T1000 (cell line): ENCODE results near the gene HOXD10.

Source experiments
- DNase-seq: peaks from one replicate; lab custom pipeline; 2025; ENCODE audit warnings: mixed read lengths; lab: John Stamatoyannopoulos, UW

The HOXD10 gene

DNA sequence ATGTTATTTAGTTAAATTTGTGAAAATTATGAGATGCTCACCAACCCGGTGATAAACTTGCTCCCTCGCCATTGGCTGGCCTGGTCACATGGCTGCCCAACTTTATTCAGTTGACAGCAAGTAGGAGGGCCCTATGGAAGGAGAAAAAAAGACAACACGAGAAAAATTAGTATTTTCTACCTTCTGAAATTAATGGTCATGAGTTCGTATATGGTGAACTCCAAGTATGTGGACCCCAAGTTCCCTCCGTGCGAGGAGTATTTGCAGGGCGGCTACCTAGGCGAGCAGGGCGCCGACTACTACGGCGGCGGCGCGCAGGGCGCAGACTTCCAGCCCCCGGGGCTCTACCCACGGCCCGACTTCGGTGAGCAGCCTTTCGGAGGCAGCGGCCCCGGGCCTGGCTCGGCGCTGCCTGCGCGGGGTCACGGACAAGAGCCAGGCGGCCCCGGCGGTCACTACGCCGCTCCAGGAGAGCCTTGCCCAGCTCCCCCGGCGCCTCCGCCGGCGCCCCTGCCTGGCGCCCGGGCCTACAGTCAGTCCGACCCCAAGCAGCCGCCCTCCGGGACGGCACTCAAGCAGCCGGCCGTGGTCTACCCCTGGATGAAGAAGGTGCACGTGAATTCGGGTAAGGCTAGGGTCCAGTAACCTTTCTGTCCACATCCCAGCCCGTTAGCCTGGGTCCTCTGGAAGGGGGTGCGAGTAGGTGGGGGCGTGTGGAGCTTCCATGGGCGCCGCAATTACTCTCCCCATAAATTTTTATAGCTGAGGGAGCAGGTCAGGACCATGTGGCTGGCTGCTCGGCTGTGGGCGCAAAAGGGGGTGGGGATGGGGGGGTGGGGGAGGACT, 35.1 kb downstream of the HOXD10 start, which contains the start of gene HOXD4:
TSS of gene HOXD4 (plus strand) at position 109 of the 846 bp plus-strand sequence. CDS start at position 193, 84 bp downstream.
- no peak for DNase-seq

DNA sequence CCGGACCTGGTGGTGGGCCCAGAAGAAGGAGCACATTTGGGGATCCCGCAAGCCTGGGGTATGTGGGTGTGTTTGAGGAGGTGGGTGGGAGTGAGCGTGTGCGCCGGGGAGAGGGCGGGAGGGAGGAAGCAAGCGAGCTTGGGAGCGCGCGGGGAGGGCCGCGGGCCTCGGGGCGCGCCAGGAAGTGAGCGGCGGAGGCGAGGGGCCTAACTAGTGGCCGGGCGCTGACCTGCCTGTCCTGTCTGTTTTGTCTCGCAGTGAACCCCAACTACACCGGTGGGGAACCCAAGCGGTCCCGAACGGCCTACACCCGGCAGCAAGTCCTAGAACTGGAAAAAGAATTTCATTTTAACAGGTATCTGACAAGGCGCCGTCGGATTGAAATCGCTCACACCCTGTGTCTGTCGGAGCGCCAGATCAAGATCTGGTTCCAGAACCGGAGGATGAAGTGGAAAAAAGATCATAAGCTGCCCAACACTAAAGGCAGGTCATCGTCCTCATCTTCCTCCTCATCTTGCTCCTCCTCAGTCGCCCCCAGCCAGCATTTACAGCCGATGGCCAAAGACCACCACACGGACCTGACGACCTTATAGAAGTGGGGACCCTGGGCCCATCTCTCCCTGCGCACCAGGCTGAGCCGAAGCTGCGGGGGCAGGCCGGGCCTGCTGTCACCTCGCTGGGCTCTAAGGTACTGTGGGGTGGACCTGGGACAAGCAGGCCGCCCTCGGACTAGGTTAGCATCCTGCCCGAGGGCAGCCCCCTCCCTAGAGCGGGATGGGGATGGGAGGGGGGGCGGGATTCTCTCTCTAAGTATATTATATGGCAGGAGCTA, 36.0 kb downstream of the HOXD10 start:
- no peak for DNase-seq

DNA sequence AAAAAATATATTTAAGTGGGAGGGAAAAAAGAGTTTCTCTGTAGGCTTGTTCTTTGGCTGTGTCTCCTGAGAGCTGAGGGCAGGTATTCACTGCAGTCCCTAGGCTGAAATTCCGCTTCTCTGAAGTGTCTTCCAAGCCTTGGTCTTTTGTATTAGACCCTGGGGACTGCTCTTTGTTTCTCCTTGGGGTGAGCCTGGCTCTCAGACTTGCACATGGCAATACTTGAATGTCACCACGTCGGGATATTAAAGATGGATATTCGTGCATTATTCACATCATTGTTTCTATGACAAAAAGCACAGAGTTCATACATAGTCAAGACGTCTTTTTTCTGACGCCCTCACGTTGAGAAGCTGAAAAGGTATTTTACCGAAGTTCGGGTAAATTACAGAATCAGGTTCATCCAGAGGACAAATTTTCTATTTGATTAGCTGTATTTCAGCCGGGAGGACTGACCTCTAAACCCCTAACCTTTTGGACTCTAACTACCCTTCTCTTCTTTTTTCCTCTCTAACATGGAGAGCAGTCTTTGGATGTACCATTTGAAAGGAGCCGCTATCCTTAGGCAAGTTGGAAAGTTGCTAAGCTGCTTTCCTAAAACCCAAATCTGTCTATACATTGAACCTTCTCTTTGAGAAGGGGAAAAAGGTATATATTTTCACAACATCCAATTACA, 38.1 kb downstream of the HOXD10 start:
- no peak for DNase-seq

DNA sequence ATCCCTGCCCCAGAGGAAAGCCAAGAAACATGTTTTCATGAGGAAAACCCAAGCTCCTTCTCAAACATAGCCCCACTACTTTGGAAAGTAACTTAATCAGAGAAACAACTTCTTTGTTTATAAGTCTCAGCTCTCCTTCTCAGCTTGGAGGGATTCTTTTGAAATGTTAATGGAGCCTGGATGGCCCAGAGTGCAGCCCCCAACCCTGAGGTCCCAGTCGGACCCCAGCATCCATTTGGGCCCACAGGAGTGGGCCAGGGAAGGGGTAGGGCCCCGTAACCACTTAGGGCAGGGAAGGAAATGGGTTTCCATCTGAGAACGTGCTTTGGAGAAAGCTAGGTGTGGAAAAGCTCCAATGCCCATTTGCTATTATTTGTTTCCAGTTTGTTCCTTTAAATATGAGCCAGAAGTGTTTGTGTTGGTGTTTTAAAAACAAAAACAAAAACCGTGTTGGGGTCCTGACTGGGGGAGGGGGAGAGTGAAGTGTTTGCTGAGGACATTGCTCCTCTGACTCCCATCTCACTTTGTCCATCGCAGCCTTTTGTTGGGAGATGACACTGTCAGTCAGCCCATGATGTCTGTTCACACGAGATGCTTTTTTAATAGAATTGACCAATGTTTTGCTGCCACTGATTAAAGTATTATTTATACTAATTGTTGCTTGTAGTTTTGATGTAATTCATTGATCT, 38.9 kb downstream of the HOXD10 start:
- no peak for DNase-seq

DNA sequence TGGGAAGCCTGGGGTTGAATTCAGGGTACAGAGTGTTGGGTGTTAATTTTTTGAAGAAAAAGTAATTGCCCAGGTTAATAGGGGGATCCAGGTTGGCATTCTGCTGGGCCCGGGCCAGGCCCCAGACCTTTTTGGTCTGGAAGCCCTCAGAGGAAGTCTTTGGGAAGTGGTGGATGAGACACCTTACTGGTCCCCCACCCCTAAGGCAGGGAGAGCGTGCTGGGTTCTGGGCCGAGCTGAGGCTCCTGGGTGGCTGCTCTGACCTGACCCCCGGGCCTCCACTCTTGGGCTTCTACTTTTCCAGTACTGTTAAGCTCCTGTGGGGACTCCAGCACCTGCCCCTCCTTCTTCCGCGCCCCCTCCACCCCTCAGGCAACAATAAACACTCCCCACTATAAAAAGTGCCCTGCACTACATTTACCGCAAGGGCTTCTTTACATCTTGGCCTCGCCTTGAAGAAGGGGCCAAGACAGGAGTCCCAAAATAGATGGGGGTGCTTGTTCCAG, 39.8 kb downstream of the HOXD10 start:
- DNase-seq = no peak

DNA sequence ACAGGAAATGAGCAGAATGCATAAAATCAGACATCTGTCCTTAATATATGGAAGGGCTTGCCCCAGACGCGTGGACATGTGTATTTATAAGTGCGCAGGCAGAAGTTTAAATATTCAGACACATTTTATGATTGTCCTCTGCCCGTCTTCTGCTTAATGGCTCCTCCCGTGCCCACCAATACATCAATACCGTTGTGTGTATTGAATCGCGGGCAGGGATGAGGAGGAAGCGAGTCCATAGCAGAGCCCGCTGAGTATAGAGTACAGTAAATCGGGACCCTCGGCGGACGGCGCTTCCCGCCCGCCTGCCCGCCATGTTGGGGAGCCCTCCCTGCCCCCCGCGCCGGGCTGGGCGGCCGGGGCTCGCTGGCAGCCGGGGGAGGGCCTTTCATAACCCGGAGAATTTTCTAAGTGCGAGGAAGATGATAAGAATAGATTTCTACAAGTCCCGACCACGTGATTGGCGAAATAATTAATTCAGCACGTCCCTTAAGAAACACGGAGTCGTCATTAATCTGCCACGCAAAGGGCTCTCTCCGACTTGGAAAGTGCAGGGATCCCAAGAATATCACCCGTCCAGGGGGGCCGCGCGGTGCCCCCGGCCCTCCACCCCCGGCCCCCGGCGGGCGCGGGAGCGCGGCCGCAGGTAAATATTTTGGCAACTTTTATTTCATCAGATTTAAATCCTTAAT, 40.4 kb downstream of the HOXD10 start, which contains the start of gene HOXD3:
TSS of gene HOXD3 (plus strand) at position 501 of the 692 bp plus-strand sequence. CDS start 11,808 bp downstream, outside the sequence.
- no peak for DNase-seq

DNA sequence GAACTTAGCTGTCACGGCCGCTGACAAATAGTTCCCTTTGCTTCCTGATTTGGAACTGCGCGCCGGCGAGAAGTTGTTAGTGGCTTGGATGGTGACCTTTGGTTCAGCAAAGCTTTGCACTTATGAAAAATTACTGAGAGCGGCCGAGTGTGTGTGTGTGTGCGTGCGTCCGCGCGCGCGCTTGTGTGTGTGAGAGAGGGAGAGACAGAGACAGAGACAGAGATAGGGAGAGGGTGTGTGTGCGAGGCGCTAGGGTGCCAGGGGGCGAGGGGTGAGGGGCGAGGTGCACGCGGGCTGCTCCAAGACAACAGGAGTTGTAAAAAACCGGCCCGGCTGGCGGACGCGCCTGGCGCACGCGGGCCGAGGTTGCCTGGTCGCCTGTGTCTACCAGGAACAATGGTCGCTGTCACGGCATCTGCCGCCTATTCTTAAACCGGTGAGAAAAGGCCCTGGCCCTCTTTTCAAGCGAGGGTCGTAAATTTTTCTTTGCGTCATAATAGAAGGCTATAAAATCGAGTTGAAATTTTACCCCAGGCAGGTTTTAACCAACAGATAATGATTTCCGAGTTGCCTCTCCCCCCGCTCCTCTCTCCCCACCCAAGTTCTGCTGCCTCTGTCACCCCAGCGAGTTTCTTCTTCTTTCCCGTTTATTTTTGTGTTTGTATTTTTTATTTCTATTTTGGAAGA, 41.1 kb downstream of the HOXD10 start:
- no peak for DNase-seq

DNA sequence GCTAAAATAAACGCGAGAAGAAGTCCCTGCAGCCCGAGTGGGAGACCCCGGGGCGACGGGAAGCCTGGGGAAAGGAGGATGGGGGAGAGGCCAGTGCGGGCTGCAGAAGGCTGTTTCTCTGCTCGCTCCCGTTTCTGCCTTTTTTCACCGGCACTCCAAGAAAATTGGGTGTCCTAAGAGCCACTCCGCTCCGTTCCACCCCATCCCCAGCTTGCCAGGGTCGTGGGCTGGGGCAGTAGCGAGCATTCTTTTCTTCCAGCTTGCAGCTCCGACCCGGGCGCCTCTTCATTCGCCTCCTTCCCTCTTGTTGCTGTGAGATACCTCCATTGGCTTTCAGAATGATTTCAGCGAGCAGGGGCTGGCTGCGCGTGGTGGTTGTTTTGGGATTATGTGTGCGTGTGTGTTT, 41.6 kb downstream of the HOXD10 start:
- no peak for DNase-seq

DNA sequence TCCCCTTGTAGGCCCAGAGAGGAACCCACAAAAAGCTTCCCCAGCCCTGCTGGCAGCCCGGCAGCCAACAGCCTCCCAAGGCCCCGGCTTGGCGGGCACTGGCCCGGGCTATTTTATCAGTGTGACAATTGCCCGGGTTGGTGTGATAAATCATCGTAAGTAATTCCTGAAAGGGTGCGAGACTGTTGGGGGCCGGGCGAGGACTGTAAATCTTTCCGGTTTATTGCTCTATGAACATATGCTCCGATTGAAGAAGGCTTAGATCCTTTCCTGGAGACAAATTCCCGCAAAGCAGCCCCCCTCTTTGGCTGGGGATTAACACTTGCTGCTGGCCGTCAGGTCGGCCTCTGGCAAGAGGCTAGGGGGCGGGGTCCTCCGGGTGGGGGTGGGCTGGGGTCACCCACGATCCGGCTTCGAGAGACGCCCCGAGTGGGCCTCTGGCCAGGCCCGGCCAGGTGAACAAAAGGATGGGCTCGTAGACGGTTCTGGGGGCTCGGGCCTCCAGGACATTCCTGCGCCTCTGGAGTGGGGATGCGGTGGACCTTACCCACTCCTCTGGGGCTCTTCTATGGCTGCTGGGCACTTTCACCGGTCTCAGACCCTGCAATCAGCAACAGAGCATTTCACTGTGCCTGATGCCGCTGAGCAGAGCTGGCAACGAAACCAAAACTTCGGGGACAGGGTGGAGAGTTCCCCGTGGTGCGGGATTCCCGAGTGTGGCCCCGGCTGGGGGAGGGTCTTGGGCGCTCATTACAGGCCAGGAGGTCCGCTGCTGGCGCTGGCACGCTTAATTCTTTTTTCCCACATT, 42.5 kb downstream of the HOXD10 start:
- DNase-seq = no peak

DNA sequence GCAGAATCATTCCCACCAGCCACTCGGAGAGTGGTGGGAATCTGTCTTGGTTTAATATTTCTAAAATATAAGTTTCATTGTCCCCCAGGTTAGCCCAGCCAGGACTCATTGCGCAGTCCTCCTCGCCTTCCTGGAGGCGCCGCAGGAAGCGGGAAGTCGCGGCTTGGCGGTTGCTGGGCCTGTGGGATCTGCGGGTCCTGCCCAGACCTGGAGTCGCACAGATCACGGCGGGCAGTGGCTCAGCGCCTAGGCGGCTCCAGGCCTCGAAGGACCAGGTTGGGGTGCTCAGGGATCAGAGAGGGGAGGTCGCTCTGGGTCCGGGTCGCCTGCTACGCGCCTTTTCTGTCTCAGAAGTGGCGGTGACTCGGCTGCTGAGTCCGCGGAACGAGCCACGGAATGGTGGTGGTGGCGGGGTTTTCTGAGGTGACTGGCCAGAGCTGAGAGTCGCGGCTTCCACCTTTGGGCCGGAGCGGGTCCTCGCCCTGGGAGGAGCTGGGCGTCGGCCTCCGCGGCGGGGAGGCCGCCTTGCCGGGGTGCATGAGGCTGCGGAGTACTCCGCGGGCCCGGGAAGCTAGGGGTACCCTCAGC, 43.2 kb downstream of the HOXD10 start:
- DNase-seq = no peak

DNA sequence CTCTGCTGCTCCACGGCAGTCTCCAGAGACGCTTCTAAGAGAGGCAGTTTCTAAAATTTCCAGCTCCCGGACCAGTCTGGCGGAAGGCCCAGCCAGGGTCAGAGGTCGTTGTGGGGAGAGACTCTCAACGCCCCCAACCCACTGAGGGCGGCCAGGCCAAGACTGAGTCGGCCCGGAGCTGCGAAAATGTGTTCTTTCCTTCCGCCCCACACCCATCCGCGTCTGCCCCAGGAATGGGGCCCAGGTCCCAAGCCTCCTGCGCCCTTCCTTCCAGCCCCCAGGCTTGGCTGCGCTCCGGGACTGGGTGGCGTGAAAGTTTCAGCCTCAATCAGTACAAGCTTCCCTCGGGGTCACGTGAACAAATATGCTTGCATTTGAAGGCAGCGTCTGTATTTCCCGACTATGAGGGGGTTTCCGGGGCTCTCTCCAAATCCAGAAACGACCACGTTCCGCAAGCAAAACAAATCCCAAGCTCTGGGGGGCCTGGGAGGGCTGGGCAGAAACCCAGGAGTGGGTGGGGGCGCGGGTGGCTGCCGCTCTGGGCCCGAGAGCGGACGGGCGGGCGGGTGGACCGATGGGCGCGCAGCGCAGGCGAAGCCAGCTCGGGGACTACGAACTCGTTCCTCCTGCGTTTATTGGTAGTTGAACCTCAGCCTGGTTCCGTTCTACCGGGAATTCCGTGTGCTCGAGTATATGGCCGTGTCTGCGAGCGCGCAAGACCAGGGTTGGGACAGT, 43.8 kb downstream of the HOXD10 start:
- DNase-seq = no peak

DNA sequence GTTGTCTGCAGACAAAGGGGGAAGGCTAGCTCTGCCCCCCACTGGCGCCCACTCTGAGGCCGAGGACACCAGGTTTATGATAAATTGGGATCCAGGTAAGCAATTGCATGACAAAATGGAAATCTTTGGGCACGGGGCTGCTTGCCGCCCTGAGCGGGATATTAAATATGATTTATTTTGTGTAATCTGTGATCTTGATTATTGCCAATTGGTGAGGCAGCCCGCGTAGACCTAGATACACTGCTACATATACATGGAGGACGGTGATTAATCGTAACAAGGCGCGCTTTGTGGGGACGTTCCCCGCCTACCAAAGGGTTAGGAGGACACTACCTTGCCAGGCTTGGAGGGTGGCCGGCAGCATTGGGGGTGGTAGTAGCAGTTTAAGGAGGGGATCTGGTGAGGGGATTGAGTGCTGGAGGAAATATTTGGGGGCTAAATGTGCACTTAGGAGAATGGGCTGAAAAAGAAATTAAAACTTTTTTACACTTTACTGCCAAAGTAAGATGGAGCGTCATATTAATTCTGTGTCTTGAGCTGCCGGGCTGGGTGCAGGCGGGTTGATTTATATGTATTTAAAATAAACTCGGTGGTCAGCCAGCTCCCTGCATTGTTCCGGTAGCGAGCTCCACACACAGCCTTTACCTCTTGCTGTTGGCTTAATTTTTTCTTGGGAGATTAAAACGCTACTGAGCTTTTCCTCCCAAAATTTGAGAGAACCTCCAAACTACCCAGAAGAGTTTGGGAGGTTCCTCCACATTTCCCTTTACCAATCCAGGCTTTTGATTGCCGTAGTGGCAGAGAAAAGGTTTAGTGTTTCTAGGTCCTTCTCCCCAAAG, 44.6 kb downstream of the HOXD10 start:
- no peak for DNase-seq

DNA sequence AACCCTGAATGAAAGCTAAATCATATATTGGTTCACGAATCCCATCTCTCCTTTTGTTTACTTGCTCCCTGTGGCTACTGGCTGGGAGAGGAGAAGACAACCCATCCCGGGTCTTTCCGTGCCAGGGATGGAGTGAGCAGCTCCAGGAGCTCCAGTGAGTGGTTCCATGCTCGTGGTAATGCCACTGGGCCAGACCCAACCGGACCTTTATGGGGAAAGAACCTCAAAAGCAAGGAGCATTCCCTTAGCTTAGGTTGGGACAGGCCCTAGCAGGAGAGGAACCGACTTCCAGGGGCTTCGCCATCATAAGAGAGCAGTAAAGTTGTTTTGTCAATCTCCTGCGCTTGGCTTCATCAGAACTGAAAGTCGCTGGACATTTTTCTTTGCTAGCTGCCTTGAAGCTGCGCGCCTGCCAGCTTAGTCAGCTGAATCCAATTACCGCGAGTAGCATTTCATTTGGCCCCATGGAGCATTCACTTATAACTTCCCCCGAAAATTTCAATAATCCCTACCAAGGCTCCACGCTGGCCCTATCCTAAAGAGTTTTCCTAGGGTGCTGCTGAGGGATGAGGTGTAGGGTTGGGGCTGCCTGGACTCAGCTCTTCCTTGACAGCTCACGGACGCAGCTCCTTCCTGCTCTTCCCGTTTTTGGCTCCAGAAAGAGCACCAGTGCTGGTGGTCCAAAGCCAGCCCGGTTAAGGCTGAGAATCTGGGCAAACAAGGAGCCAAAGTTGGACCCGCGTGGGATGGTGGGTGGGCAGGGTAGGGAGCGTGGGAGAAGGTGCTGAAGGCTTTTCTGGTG, 45.4 kb downstream of the HOXD10 start:
- DNase-seq = no peak

DNA sequence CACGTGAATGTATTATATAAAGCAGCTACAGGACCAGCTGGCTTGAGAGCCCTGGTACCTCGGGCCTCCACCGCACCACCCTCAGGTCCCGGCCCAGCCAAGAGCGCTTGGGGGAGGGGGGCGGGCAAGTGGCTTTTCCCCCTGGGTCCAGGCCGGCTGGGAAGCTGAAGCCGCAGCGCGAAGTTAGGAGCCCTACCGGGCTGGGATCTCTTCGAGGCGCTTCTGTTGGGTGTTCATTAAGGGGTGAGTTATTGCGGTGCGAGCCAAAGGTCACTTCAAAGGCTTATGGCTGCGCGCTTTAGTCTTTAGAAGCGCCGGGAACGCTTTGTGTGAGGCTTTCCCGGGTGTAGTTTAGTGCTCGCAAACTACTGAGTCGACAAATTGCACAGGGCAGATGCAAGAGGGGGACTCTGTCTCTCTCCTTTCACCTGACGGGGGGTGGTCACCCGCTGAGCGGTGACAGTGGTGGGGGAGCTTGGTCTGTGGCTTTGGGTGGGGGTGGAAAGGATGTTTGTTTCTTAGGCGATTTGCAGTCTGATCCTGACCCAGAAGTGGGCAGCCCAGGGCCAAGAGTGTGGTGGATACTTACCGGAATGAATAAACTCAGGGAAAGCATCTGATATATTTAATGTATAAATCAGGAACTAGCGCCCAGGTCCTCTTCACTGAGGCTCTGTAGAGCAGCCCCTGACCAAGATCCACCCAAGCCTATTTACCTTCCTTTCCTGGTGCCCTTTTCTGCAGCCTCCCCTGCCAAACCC, 46.5 kb downstream of the HOXD10 start:
- no peak for DNase-seq

DNA sequence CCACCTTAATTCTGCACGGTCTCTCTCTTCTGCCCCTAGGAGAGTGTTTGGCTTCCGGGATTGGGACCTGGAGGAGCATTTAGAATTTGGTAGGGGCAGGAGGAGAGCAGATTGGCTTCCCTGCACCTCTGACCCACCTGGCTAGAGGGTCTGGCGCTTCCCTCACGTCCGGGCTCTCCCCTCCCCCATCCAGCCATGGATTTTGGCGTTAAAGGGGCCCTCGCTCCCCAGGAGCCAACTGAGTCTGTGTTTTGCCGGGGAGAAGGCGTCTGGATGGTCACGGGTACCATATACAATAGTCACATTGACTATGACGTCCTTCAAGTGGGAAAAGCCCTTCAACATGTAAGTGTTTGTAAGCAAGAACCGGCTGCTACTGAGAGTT, 47.1 kb downstream of the HOXD10 start:
- DNase-seq = no peak

DNA sequence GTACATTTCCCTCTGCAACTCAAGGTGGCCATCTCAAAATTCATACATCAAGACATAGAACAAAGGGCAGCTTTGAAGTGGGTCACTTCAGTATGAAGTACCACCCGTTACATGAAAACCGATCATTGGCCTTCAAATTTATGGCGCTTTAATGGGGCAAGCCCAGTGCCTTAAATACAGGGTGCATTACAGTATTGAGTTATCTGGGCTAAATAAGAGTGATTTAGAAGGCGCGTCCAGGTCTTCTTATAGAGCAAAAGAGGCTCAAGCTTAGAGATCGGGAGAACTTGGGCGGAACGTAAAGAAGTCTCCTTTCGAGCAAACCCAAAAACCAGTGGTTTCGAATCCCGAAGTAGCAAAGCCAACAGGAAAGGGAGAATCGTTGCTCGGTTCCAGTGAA, 47.6 kb downstream of the HOXD10 start:
- no peak for DNase-seq
